Activated T-helper 17 cell treated with anti-CD3 and anti-CD28 coated beads, Interleukin-2, amount 50 U/mL, for 72 hours (primary cell): ENCODE results near the gene DHRS3. TPM values are rescaled to one million over a fixed set of nuclear protein-coding genes. Genes with fewer than 3 reads are reported as not detected.

Source experiments
- ATAC-seq: fragments of 150-1000 bp; cut with Tn5 transposase; replicated peaks from 2 replicates; pipeline ENCODE4 v1.10.0; 2021; ENCODE audit warnings: mild to moderate bottlenecking, moderate library complexity
- H3K27ac Mint-ChIP-seq: one replicate; pipeline ENCODE4 v1.8.0; 2022; ENCODE audit warnings: mixed read lengths
- H3K27me3 Mint-ChIP-seq: one replicate; pipeline ENCODE4 v1.8.0; 2022; ENCODE audit warnings: mixed read lengths
- H3K36me3 Mint-ChIP-seq: one replicate; pipeline ENCODE4 v1.8.0; 2022; ENCODE audit warnings: low read depth, mild to moderate bottlenecking, mixed read lengths
- H3K4me1 Mint-ChIP-seq: one replicate; pipeline ENCODE4 v1.8.0; 2022; ENCODE audit warnings: mixed read lengths
- H3K4me3 Mint-ChIP-seq: one replicate; pipeline ENCODE4 v1.8.0; 2022; ENCODE audit warnings: mild to moderate bottlenecking, mixed read lengths
- H3K9me3 Mint-ChIP-seq: one replicate; pipeline ENCODE4 v1.8.0; 2022; ENCODE audit warnings: mixed read lengths
- total RNA-seq, 2 donors: library from RNA; stranded (reverse); gene quantifications; one replicate each; pipeline ENCODE4 v1.2.3, GENCODE V29; 2022

The DHRS3 gene
- total RNA-seq, 2 donors from 2014 or later: 15.9 to 97.8 TPM

- Mint-ChIP-seq H3K9me3 (no peaks in the 10 kb centered on the region), H3K36me3 (peaks cover 34% of the 10 kb centered on the region), H3K27ac (no peak overlapping the region), H3K4me1 (peaks cover 17% of the 10 kb centered on the region), H3K27me3 (no peaks in the 10 kb centered on the region), H3K4me3 (no peak overlapping the region)
- ATAC-seq: no peak
Observed at GRCh38 chr1:12602659-12603024, 15.4 kb downstream of the DHRS3 start.

GRCh38 chr1:12601700-12602658 lies 16.0 kb downstream of the DHRS3 start:
- peak overlapping the region; percentile 37 for H3K4me3 Mint-ChIP-seq
- no peaks in the 10 kb centered on the region for H3K9me3 Mint-ChIP-seq
- peak; percentile 41 for ATAC-seq
- H3K4me1 Mint-ChIP-seq: peaks cover 22% of the 10 kb centered on the region
- H3K27me3 Mint-ChIP-seq: no peaks in the 10 kb centered on the region
- H3K27ac Mint-ChIP-seq: peak overlapping the region; percentile 30
- H3K36me3 Mint-ChIP-seq: peaks cover 31% of the 10 kb centered on the region

- H3K27ac Mint-ChIP-seq: peak overlapping the region; percentile 30
- no peak overlapping the region for H3K4me3 Mint-ChIP-seq
- peaks cover 22% of the 10 kb centered on the region for H3K4me1 Mint-ChIP-seq
- H3K36me3 Mint-ChIP-seq: peaks cover 31% of the 10 kb centered on the region
- H3K27me3 Mint-ChIP-seq: no peaks in the 10 kb centered on the region
- ATAC-seq: no peak
- no peaks in the 10 kb centered on the region for H3K9me3 Mint-ChIP-seq
Observed at GRCh38 chr1:12600880-12601633, 17.0 kb downstream of the DHRS3 start.

GRCh38 chr1:12600335-12600734 lies 17.7 kb downstream of the DHRS3 start:
- Mint-ChIP-seq H3K36me3 (peaks cover 26% of the 10 kb centered on the region), H3K27me3 (no peaks in the 10 kb centered on the region), H3K27ac (no peak overlapping the region), H3K9me3 (no peaks in the 10 kb centered on the region), H3K4me1 (peaks cover 22% of the 10 kb centered on the region), H3K4me3 (no peak overlapping the region)
- ATAC-seq: no peak

GRCh38 chr1:12599657-12600056 lies 18.4 kb downstream of the DHRS3 start:
- no peaks in the 10 kb centered on the region for H3K9me3 Mint-ChIP-seq
- H3K4me1 Mint-ChIP-seq: peaks cover 25% of the 10 kb centered on the region
- H3K27ac Mint-ChIP-seq: no peak overlapping the region
- peaks cover 26% of the 10 kb centered on the region for H3K36me3 Mint-ChIP-seq
- H3K4me3 Mint-ChIP-seq: no peak overlapping the region
- H3K27me3 Mint-ChIP-seq: no peaks in the 10 kb centered on the region
- no peak for ATAC-seq

GRCh38 chr1:12598974-12599373 lies 19.0 kb downstream of the DHRS3 start:
- H3K4me1 Mint-ChIP-seq: peaks cover 25% of the 10 kb centered on the region
- no peaks in the 10 kb centered on the region for H3K27me3 Mint-ChIP-seq
- no peak overlapping the region for H3K27ac Mint-ChIP-seq
- no peak for ATAC-seq
- H3K36me3 Mint-ChIP-seq: peaks cover 23% of the 10 kb centered on the region
- no peaks in the 10 kb centered on the region for H3K9me3 Mint-ChIP-seq
- no peak overlapping the region for H3K4me3 Mint-ChIP-seq

GRCh38 chr1:12597792-12598191 lies 20.2 kb downstream of the DHRS3 start:
- Mint-ChIP-seq H3K4me1 (peaks cover 27% of the 10 kb centered on the region), H3K4me3 (peak overlapping the region; percentile 29), H3K27me3 (no peaks in the 10 kb centered on the region), H3K9me3 (no peaks in the 10 kb centered on the region), H3K36me3 (peaks cover 29% of the 10 kb centered on the region), H3K27ac (no peak overlapping the region)
- ATAC-seq: no peak

- H3K36me3 Mint-ChIP-seq: peaks cover 31% of the 10 kb centered on the region
- H3K9me3 Mint-ChIP-seq: no peaks in the 10 kb centered on the region
- no peaks in the 10 kb centered on the region for H3K27me3 Mint-ChIP-seq
- H3K27ac Mint-ChIP-seq: no peak overlapping the region
- peak overlapping the region; percentile 29 for H3K4me3 Mint-ChIP-seq
- H3K4me1 Mint-ChIP-seq: peaks cover 24% of the 10 kb centered on the region
- peak; percentile 50 for ATAC-seq
Observed at GRCh38 chr1:12596007-12596821, 21.8 kb downstream of the DHRS3 start.

- no peaks in the 10 kb centered on the region for H3K9me3 Mint-ChIP-seq
- no peaks in the 10 kb centered on the region for H3K27me3 Mint-ChIP-seq
- H3K4me3 Mint-ChIP-seq: peak overlapping the region; percentile 59
- peaks cover 24% of the 10 kb centered on the region for H3K4me1 Mint-ChIP-seq
- H3K27ac Mint-ChIP-seq: no peak overlapping the region
- no peak for ATAC-seq
- H3K36me3 Mint-ChIP-seq: peaks cover 31% of the 10 kb centered on the region
Observed at GRCh38 chr1:12595757-12596006, 22.3 kb downstream of the DHRS3 start.

- Mint-ChIP-seq H3K27me3 (no peaks in the 10 kb centered on the region), H3K4me1 (peaks cover 24% of the 10 kb centered on the region), H3K9me3 (no peaks in the 10 kb centered on the region), H3K27ac (peak overlapping the region; percentile 31), H3K4me3 (peak overlapping the region; percentile 59), H3K36me3 (peaks cover 31% of the 10 kb centered on the region)
- peak; percentile 49 for ATAC-seq
Observed at GRCh38 chr1:12594966-12595756, 22.8 kb downstream of the DHRS3 start.

- H3K27ac Mint-ChIP-seq: peak overlapping the region; percentile 31
- no peaks in the 10 kb centered on the region for H3K9me3 Mint-ChIP-seq
- peak overlapping the region; percentile 59 for H3K4me3 Mint-ChIP-seq
- ATAC-seq: no peak
- H3K27me3 Mint-ChIP-seq: no peaks in the 10 kb centered on the region
- H3K36me3 Mint-ChIP-seq: peaks cover 31% of the 10 kb centered on the region
- H3K4me1 Mint-ChIP-seq: peaks cover 24% of the 10 kb centered on the region
Observed at GRCh38 chr1:12594490-12594889, 23.5 kb downstream of the DHRS3 start.

- Mint-ChIP-seq H3K27ac (peak overlapping the region; percentile 21), H3K4me1 (peaks cover 24% of the 10 kb centered on the region), H3K9me3 (no peaks in the 10 kb centered on the region), H3K4me3 (peak overlapping the region; percentile 59), H3K36me3 (peaks cover 31% of the 10 kb centered on the region), H3K27me3 (no peaks in the 10 kb centered on the region)
- no peak for ATAC-seq
Observed at GRCh38 chr1:12593621-12594066, 24.4 kb downstream of the DHRS3 start.

GRCh38 chr1:12592496-12592895 lies 25.5 kb downstream of the DHRS3 start:
- Mint-ChIP-seq H3K9me3 (no peaks in the 10 kb centered on the region), H3K27me3 (no peaks in the 10 kb centered on the region), H3K4me3 (no peak overlapping the region), H3K36me3 (peaks cover 25% of the 10 kb centered on the region), H3K27ac (no peak overlapping the region), H3K4me1 (peaks cover 29% of the 10 kb centered on the region)
- no peak for ATAC-seq
